HL-60/S4 treated with retinoic acid at 250 ng/mL for 4 days and 3 days (cell line): ENCODE data around the gene COQ7.

Experiments used
- in situ Hi-C: fragments of 300-500 bp; cut with MboI; formaldehyde crosslinking; loops from 2 replicates; pipeline ENCODE4 v1.7.0; 2022; ENCODE audit warnings: low sequenced_read_pairs

The COQ7 gene

DNA sequence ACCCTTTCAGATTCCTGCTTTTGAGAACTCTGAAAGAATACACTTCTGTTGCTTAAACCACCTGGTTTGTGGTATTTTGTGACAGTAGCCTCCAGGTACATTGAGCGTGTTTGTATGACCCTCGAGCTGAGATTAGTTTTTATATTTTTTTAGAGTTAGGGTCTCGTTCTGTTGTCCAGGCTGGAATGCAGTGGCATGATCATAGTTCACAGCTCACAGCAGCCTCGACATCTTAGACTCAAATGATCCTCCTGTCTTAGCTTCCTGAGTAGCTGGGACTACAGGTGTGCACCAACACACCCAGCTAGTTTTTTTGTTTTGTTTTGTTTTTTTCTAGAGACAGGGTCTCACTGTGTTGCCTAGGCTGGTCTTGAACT, 41.9 kb downstream of the COQ7 start:
- in situ Hi-C loops: no loop called here

- in situ Hi-C loops: no loop called here
Measured at GRCh38 chr16:19110537-19111360, 43.3 kb downstream of the COQ7 start.

- in situ Hi-C loops: no loop called here
Measured at GRCh38 chr16:19112099-19112407, 44.6 kb downstream of the COQ7 start.

DNA sequence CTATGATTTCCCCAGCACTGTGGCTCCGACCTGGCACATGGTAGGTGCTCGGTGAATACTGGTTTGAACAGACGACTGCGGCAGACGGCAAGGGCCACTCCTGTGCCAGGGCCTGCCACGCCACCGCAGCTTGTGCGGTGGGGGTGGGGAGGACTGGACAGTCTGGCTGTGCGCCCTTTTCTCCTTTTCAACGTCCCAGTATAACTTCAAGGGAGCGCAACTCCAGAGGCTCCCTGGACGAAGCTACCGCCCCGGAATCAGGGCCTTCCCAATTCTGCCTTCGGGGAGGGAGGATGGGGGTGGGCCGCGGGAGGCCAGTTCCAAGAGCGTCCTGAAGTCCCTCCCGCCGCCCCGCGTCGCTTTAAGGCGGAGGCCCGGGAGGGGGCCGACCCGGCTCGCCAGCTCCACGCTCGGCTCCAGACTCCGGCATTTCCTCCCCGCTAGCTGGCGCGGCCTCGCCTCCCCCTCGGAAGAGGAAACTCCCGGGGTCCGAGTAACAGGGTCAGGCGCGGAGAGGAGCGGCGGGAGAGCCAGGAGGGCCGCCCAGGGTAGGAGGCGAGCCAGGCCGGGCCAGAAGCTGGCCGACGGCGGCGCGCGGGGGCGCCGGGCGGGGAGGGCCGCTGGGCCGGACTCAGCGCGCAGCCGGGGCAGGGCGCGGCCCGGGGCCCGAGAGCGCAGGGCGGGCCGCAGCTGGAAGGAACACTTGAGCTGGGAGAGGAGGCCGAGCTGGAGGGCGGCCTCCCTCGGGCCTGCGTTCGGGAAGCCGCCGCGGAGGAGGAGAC, 46.4 kb downstream of the COQ7 start, which contains the start of gene ITPRIPL2:
Gene ITPRIPL2, plus strand, starts transcription at position 388 of the 782 bp plus-strand sequence. CDS start 498 bp downstream, outside the sequence.
- in situ Hi-C loops: no loop called here

DNA sequence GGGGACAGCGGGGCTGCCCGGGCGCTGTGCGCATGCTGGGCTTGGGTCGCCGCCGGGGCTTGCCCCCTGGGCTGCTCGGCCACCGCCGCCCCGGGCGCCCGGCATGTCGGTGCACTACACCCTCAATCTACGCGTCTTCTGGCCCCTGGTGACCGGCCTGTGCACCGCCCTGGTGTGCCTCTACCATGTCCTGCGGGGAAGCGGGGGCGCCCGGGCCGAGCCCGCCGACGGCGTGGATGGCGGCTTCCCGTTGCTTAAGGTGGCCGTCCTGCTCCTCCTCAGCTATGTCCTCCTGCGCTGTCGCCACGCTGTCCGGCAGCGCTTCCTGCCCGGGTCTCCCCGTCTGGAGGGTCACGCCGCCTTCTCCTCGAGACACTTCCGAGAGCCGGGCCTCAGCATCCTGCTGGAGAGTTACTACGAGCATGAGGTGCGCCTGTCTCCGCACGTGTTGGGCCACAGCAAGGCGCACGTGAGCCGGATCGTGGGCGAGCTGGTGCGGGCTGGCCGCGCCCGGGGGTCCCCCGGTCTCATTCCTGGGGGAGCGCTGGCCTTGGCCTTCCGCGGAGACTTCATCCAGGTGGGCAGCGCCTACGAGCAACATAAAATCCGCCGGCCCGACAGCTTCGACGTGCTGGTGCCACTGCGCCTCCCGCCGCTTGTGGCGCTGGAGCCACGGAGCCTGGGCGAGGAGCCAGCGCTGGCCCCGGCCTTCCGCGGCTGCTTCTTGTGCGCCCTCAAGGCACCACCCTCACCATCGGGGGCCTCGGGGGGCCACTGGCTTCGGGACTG, 47.1 kb downstream of the COQ7 start:
- in situ Hi-C loops: no loop called here

- in situ Hi-C loops: no loop called here
Measured at GRCh38 chr16:19115148-19116021, 48.0 kb downstream of the COQ7 start.

DNA sequence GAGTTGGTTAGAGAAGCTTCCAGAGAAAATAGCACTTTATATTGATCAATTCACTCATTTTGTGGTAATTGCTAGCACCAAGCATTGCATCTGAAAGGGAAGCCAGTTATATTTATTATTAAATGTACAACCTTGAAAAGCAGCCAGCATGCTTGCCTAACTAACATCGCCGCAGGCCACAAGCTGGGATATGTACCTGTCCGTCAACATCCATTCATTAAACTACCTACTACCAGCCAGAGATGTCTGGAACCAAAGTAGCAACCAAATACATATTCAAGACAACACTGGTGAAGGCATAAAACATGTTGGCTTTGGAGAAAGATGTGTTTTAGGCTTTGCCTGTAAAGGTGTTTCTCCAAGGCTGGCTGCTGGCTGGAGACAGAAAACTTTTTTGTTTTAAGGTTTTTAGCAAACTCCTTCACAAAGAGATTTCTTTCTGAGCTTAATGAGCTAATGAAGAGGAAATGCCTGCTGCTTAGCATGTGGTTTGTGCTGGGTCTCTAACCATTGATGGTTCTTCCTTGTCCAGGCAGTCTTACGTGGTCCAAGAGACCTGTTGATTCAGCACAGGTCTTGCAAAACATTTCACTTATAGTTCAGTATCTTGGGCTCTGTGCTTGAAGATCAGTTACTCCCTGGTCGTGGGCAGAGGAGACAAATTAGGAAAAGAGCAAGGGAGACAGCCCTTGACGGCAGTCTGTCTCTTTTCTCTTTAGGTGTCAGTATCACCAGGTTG, 49.5 kb downstream of the COQ7 start:
- in situ Hi-C loops: no loop called here

DNA sequence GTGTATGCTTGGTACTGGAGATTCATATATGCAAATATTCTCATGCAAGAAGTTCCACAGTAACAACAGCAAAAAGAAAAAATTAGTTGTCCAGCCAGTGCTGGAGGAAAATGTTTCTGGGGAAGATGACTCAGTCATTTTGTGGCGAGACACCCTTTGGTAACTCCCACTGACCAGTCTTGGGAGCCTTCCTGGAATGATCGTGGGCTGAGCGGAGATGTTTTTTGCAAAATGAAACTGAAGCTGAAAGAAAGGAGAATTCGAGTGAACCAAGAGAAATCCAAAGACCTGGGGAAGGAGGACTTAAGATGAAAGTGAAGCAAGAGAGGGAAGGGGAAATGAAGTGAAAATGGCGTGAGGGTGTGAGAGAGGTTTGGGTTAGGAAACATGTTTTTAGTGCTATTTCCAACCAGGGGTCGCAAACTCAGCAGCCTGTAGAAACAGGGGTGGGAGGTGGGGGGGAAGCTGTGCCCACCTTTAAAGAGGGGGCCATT, 51.6 kb downstream of the COQ7 start:
- in situ Hi-C loops: no loop called here

GRCh38 chr16:19119564-19119963, 52.1 kb downstream of the COQ7 start:
- in situ Hi-C loops: no loop called here

GRCh38 chr16:19123535-19124178, 56.2 kb downstream of the COQ7 start:
- in situ Hi-C loops: no loop called here

GRCh38 chr16:19126300-19126699, 58.9 kb downstream of the COQ7 start:
- in situ Hi-C loops: no loop called here

DNA sequence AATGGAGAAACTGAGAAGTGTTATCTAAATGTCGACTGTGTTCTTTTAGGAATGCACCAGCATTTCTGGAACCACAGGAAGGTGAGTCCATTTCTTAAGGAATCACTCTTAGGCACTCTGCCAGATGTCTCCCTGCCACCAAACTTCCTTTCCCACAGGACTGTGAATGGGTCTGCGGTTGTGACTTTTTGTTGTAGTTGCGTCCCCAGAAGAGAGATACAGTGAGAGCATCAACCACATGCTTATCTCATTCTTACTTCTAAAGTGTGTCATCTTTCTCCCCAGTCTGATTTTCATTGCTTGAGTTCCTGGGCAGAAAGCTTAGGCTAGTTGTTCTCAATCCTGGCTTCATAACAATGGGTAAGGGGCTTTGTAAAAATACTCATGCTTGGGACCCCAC, 59.8 kb downstream of the COQ7 start:
- in situ Hi-C loops: no loop called here

GRCh38 chr16:19127674-19128131, 60.3 kb downstream of the COQ7 start:
- in situ Hi-C loops: no loop called here

DNA sequence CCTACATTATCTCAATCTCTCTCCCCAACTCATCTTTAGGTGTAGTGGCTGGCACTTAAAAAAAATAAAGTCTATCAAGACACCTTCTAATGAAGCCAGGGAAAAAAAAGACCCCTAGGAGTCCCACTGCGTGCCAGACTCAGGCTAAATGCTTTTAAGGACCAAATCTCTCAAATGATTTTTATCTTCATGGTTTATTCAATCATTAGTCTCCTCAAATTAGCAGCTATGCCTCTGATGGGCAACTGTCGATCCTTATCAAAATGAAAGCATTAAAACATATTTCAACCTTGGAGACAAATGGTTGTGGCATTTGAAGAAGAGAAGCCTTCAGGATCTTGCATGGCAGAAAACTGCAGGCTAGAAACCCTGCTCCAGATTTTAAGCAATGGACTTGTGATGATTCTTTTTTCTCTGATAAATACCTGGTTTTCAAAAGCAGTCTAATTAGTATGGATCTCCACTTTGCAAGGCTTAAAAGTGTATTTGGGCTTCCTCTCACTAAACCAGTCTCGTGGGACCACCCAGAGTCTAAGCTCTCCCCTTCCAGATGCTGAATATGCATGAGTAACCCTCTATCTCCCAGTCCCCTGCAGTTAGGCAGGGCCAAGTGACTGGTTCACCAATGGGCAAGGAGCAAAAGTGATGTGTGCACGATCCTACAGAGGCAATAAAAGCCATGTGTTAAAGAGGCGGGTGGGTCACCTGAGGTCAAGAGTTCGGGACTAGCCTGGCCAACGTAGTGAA, 61.2 kb downstream of the COQ7 start:
- in situ Hi-C loops: no loop called here
